HG03196 (cell line): ENCODE results near the gene NDUFA5.
"Not testable (repeated sequence)": the region's sequence is repeated elsewhere in the genome, so short reads cannot be mapped to it uniquely, and the experiment has no call there.

ENCODE experiments used
- ATAC-seq: cut with Tn5 transposase; IDR thresholded peaks from one replicate; pipeline ENCODE4 v1.9.1; 2021; ENCODE audit not compliant: unreplicated experiment

NDUFA5 gene

DNA sequence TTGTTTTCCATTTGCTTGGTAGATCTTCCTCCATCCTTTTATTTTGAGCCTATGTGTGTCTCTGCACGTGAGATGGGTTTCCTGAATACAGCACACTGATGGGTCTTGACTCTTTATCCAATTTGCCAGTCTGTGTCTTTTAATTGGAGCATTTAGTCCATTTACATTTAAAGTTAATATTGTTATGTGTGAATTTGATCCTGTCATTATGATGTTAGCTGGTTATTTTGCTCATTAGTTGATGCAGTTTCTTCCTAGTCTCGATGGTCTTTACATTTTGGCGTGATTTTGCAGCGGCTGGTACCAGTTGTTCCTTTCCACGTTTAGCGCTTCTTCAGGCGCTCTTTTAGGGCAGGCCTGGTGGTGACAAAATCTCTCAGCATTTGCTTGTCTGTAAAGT is 31.1 kb downstream of the NDUFA5 start:
- not testable (repeated sequence) for ATAC-seq

DNA sequence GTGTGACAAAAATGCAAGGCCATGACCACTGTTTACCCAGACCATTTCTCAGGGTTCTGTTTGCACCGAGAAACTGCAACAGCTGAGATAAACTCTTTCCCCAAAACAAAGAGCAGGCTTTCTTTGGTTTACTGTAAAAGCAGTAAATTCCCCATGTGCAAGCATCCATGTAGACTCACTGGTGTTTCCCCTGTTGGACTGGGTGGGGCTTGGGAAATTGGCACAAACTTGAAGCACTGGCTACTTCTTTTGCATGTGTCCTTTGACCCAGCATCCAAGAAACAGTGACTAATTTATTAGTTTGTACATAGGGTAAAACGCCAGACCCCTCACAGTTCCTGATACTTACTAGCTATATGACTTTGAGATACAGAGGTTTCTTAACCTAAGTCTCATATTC is 35.6 kb downstream of the NDUFA5 start:
- ATAC-seq = no peak

DNA sequence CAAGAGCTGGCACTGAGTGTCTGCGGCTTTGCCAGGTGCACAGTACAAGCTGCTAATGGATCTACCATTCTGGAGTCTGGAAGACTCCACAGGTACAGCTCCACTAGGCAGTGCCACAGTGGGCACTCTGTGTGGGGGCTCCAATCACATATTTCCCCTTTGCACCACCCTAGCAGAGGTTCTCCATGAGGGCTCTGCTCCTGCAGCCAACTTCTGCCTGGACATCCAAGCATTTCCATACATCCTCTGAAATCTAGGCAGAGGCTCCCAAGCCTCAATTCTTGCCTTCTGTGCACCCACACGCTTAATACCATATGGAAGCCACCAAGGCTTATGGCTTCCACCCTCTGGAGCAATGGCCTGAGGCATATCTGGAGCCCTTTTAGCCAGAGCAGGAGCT is 52.4 kb downstream of the NDUFA5 start:
- no peak for ATAC-seq

GRCh38 chr7:123502201-123502600 is 55.4 kb downstream of the NDUFA5 start:
- ATAC-seq = no peak

DNA sequence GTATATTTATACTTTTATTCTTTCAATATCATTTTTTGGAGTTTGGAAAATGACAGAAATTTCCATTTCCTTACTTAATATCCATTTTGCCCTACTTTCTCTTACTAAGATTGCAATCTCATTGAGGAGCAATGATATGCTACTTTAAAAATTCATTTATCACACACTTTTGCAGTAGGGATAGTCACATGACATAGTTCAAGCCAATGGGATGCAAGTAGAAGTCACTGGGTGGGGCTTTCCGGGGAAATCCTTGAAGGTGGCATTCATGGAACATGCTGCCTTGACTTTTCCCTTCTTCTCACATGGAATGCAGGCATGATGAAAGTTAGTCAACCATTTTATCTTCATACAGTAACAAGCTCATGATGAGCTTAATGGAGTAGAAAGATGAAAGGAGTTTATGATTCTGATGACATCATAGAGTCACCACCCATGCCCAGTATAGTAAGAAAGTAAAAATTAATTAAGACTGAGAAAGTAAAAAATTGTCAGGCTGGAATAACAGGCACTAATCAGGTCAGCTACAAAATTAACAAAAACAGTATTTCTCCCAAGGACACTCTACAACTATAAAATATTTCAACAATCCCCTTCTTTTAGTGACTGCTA is 56.6 kb downstream of the NDUFA5 start:
- no peak for ATAC-seq

DNA sequence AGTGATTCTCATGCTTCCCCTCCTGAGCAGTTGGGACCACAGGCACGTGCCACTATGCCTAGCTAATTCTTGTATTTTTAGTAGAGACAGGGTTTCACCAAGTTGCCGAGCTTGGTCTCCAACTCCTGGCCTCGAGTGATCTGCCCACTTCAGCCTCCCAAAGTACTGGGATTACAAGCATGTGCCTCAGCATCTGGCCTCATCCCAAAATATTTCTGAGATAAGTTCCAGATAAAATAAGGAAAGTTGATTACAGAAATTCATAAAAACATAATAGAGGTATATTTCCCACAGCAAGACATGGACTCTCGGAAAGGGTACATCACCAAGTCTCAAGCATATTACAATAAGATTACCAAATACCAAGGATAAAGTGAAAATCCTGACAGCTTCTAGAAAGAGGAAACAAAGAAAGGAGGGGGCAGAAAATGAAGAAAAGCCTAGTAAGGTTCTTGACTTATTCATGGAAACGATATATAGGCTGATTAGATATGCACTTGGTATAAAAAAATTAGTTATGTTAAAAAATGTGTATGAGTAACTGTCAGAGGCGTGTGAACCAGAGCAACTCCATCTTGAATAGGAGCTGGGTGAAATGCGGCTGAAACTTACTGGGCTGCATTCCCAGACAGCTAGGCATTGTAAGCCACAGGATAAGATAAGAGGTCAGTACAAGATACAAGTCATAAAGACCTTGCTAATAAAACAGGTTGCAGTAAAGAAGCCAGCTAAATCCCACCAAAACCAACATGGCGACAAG is 58.2 kb downstream of the NDUFA5 start:
- ATAC-seq = no peak

DNA sequence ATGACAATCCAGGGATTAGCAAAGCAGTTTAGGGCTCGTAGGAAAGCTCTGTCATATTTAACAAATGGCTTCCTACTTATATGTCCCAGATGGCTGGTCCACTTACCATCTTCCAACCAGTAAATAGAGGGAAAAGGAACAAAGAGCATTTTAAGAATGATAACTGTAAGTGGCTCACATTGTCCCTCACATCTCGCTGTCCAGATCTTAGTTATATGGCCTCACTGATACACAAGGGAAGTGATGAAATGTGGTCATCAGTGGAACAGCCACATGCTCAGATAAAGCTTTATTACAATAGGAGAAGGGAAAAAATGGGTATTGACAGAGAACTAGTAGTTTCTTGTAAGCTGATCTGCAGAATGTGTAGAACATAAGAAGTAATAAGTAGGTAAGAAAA is 59.0 kb downstream of the NDUFA5 start:
- no peak for ATAC-seq

- ATAC-seq = no peak
Measured at GRCh38 chr7:123498031-123498430, 59.6 kb downstream of the NDUFA5 start.

GRCh38 chr7:123494193-123494796 is 63.3 kb downstream of the NDUFA5 start:
- ATAC-seq = no peak

DNA sequence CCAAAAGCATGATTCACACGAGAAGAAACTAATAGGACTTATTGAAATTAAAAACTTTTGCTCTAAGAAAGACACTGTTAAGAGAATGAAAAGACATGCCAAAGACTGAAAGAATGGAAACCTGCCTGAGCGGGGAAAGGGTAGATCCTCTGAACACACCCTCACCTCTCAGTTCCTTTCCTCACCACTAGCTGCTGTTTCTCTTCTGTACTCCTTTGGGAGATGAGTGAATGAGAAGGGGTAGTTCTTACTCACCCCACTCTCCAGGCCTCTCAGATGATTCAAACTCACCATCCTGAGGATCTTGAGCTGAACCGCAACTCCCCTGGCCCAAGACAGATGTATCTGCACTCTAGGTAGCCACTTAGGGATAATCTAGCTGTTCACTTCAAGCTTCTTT is 65.1 kb downstream of the NDUFA5 start:
- peak; percentile 63 for ATAC-seq
